CD4-positive, alpha-beta T cell treated with Interleukin-17A for 1 hour (primary cell): ENCODE data around the gene ADAM17.

Experiments used
- DNase-seq: peaks from one replicate; pipeline ENCODE4 v3.0.0-alpha.2; 2020

The ADAM17 gene

GRCh38 chr2:9466147-9466683, 89.4 kb downstream of the ADAM17 start:
- DNase-seq, result no peak

DNA sequence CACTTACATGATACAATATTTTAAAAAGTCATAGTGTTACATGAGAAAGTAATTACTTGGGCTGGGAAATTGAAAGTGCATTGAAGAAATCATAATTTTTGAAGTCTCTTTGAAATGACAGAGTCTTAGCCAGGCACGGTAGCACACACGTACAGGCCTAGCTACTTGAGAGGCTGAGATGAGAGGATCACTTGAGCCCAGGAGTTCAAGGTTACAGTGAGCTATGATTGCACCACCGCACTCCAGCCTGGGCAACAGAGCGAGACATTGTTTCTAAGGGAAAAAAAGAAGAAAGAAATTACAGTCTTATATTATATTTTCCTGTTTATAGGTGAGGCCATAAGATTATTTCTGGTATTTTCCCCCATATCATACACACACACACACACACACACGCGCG, 90.5 kb downstream of the ADAM17 start:
- no peak for DNase-seq

- DNase-seq, result no peak
Observed at GRCh38 chr2:9463698-9464034, 92.0 kb downstream of the ADAM17 start.

GRCh38 chr2:9462886-9463697, 92.5 kb downstream of the ADAM17 start:
- DNase-seq, result no peak

- no peak for DNase-seq
Observed at GRCh38 chr2:9462313-9462712, 93.3 kb downstream of the ADAM17 start.

DNA sequence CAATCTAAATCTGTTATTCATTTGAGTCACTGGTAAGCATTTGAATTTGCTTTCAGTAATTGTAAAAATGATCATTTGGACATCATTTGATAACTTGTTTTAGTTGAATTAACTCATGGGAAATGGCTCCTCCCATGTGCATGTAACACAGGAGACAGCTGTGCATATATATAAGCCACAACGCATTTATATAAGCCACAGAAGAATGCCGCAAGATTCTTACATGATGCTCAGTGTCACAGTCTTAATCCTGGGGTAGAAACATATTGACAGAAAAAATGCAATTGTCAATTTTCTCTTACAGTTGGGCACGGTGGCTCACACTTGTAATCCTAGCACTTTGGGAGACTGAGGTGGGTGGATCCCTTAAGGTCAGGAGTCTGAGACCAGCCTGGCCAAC, 94.6 kb downstream of the ADAM17 start:
- no peak for DNase-seq

DNA sequence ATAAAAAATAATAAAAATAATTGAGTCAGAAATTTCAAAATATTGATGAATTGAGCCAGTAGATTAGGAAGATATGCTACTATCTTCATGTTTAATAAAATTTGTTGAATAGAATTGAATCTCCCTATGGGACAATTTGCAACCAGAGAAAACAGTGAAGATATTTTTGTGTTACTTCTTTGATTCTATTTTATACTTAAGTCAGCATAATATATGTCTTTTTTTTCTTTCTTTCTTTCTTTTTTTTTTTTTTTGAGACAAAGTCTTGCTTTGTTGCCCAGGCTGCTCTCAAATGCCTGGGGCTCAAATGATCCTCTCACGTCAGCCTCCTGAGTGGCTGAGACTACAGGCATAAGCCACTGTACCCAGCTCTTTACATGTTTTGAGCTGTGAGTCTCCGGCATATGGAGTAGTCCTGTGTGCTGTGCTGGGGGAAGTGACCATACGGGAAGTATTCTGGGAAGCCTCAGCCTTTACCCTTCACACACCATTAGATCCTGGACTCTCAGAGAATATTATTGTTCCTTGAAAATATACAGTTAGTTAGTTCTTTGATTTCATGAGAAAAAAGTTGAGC, 95.1 kb downstream of the ADAM17 start:
- no peak for DNase-seq

DNA sequence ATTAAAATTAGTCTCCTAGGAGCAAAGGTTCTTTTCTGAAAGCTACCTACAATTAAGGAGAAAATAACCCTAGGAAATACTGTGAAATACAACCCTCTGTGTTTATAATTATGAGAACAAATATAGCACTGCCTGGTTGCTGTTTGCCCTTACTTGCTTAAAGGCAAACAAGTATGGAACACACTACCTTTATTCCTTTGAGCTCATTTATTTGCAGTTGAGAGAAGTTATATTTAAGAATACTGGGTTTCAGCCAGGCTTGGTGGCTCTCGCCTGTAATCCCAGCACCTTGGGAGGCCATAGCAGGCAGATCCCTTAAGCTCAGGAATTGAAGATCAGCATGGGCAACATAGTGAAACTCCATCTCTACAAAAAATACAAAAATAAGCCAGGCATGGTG, 104.4 kb downstream of the ADAM17 start:
- no peak for DNase-seq

DNA sequence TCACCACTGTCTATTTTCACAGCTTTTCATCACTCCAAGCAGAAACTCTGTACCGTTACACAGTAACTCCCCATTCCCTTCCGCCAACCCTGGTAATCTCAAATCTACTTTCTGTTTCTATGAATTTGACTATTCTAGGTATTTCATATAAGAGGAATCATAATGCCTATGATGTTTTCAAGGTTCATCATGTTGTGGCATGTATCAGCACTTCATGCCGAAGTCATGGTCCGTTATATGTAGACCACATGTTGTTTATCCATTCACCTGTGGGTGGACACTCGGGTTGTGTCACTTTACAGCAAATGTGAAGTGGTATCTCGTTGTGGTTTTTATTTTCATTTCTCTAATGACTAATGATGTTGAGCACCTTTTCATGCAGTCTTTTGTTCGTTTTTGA, 110.5 kb downstream of the ADAM17 start:
- peak; percentile 5 for DNase-seq

DNA sequence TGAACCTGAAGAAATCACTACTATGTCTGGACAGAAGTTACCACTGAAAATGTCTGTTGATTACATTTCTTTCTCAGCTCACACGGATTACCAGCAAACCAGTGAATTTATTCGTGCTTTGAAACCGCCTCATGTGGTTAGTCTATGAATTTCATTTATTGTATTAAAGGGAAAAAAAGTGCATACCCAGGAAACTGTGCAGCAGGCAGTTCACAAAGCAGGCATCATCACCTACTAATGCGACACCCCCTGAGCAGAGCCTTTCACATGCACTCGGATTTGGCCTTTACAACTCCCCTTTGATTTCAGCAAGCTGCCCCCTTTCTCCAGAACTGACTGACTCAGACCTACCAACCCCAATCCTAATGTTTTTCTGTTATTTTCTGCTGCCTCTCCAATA, 112.1 kb downstream of the ADAM17 start:
- no peak for DNase-seq

DNA sequence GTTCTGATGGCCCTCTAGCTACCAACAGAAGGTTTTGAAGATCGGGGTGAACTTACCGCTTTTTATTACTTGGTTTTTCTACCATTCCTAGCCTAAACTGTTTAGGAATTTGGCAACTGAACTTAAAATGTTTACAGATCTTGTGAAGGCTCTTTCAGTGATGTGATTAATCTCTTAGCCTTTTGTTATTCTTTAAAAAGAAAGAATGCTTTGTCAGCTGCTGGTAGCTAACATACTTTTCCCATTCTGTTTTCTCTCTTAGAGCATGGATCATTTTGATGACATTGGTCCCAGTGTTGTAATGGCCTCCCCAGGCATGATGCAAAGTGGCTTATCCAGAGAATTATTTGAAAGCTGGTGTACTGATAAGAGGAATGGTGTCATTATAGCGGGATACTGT, 114.1 kb downstream of the ADAM17 start:
- no peak for DNase-seq

DNA sequence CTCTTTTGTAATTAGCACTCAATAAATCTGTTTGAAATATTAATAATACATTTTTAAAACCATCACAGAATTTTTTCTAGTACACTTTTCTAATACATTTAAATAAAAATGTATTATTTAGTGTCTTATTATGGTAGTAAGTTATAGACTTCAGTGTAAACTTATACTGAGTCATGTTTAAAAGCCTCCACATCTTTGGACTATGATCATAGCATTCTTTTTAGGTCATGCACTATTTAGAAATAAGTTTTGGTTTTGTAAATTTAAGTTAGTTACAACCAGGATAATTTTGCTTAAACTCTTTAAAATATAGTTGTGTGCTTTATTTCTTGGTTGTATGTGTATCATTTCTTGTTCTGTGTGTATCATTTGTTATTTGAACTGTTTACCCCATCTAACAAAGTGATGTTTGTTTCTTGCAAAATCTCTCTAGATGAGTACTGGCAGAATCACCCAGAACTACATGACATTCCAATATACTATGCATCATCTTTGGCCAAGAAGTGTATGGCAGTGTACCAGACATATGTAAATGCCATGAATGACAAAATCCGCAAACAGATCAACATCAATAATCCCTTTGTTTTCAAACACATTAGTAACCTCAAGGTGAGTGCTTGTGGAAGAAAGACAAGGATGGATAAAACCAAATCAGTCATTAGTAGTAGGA, 115.4 kb downstream of the ADAM17 start:
- no peak for DNase-seq

DNA sequence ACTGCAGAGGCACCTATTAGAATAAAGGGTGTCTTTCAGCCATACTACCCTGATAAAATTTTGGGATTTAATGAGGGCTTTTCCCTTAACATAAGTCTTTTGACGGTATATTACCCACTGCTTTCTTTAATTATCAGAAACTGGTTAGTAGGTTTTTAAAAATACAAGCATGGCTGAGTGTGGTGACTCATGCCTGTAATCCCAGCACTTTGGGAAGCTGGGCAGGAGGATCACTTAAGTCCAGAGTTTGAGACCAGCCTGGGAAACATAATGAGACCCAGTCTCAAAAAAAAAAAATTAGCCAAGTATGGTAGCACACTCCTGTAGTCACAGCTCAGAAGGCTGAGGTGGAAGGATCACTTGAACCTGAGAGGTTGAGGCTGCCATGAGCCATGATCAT, 116.1 kb downstream of the ADAM17 start:
- DNase-seq, result no peak
